ES-I3 (cell line): Measurements from ENCODE around the gene UBXN6.
A peak's percentile ranks its signal among the peaks of the same experiment; 100 is the strongest.

Experiments used
- H3K36me3 ChIP-seq: 2 replicates; pipeline ENCODE4 v1.6.1; 2013; ENCODE audit warnings: mild to moderate bottlenecking, low read length, control low read depth, moderate library complexity; ENCODE audit not compliant: insufficient read depth
- H3K4me1 ChIP-seq: 2 replicates; pipeline ENCODE4 v1.6.1; 2013; ENCODE audit warnings: mild to moderate bottlenecking, control low read depth, low read length; ENCODE audit not compliant: insufficient read depth
- H3K9ac ChIP-seq: 2 replicates; pipeline ENCODE4 v1.6.1; 2013; ENCODE audit warnings: low read depth, mild to moderate bottlenecking, low read length, moderate library complexity
- H3K9me3 ChIP-seq: 2 replicates; pipeline ENCODE4 v1.6.1; 2013; ENCODE audit warnings: mild to moderate bottlenecking, low read length, moderate library complexity; ENCODE audit not compliant: control insufficient read depth, insufficient read depth

UBXN6 gene

GRCh38 chr19:4428326-4428975 is 29.1 kb downstream of the UBXN6 start:
- Histone ChIP-seq H3K4me1 (no peaks in the 10 kb centered on the region), H3K9ac (no peak overlapping the region), H3K36me3 (peaks cover 57% of the 10 kb centered on the region), H3K9me3 (no peaks in the 10 kb centered on the region)

GRCh38 chr19:4425537-4425936 is 32.1 kb downstream of the UBXN6 start:
- Histone ChIP-seq H3K36me3 (peaks cover 44% of the 10 kb centered on the region), H3K9ac (no peak overlapping the region)

GRCh38 chr19:4423416-4424126 is 34.0 kb downstream of the UBXN6 start:
- peaks cover 33% of the 10 kb centered on the region for H3K36me3 ChIP-seq
- H3K9ac ChIP-seq = no peak overlapping the region
- H3K9me3 ChIP-seq = no peaks in the 10 kb centered on the region
- H3K4me1 ChIP-seq = no peaks in the 10 kb centered on the region

More at GRCh38 chr19:4425537-4425936, 32.1 kb downstream of the UBXN6 start:
- Histone ChIP-seq H3K4me1 (no peaks in the 10 kb centered on the region), H3K9me3 (no peaks in the 10 kb centered on the region)

- no peaks in the 10 kb centered on the region for H3K9me3 ChIP-seq
- no peak overlapping the region for H3K9ac ChIP-seq
- H3K4me1 ChIP-seq = peaks cover 16% of the 10 kb centered on the region
- peaks cover 22% of the 10 kb centered on the region for H3K36me3 ChIP-seq
These were observed 41.3 kb downstream of the UBXN6 start for GRCh38 chr19:4416268-4416667.

- Histone ChIP-seq H3K4me1 (peaks cover 16% of the 10 kb centered on the region), H3K36me3 (peaks cover 29% of the 10 kb centered on the region), H3K9ac (no peak overlapping the region), H3K9me3 (no peaks in the 10 kb centered on the region)
These were observed 42.2 kb downstream of the UBXN6 start for GRCh38 chr19:4415352-4415751.

- peaks cover 33% of the 10 kb centered on the region for H3K36me3 ChIP-seq
- no peak overlapping the region for H3K9ac ChIP-seq
These were observed 42.7 kb downstream of the UBXN6 start for GRCh38 chr19:4414800-4415321.

GRCh38 chr19:4414144-4414799 is 43.3 kb downstream of the UBXN6 start:
- Histone ChIP-seq H3K4me1 (peaks cover 25% of the 10 kb centered on the region), H3K9me3 (no peaks in the 10 kb centered on the region), H3K9ac (no peak overlapping the region), H3K36me3 (peaks cover 37% of the 10 kb centered on the region)

More at GRCh38 chr19:4414800-4415321, 42.7 kb downstream of the UBXN6 start:
- Histone ChIP-seq H3K4me1 (peaks cover 19% of the 10 kb centered on the region), H3K9me3 (no peaks in the 10 kb centered on the region)

GRCh38 chr19:4413588-4413987 is 44.0 kb downstream of the UBXN6 start:
- no peaks in the 10 kb centered on the region for H3K9me3 ChIP-seq
- peaks cover 30% of the 10 kb centered on the region for H3K4me1 ChIP-seq
- no peak overlapping the region for H3K9ac ChIP-seq
- peaks cover 37% of the 10 kb centered on the region for H3K36me3 ChIP-seq

- peaks cover 42% of the 10 kb centered on the region for H3K4me1 ChIP-seq
- H3K9me3 ChIP-seq = no peaks in the 10 kb centered on the region
- H3K9ac ChIP-seq = peak overlapping the region; percentile 29
- peaks cover 28% of the 10 kb centered on the region for H3K36me3 ChIP-seq
These were observed 48.3 kb downstream of the UBXN6 start for GRCh38 chr19:4409123-4409933.

GRCh38 chr19:4406626-4407025 is 51.0 kb downstream of the UBXN6 start:
- Histone ChIP-seq H3K9me3 (no peaks in the 10 kb centered on the region), H3K36me3 (peaks cover 15% of the 10 kb centered on the region), H3K4me1 (peaks cover 45% of the 10 kb centered on the region), H3K9ac (no peak overlapping the region)

- Histone ChIP-seq H3K4me1 (peaks cover 45% of the 10 kb centered on the region), H3K9ac (no peak overlapping the region), H3K9me3 (no peaks in the 10 kb centered on the region), H3K36me3 (peaks cover 13% of the 10 kb centered on the region)
These were observed 51.6 kb downstream of the UBXN6 start for GRCh38 chr19:4405977-4406376.

GRCh38 chr19:4403005-4403761 is 54.4 kb downstream of the UBXN6 start:
- peak overlapping the region; percentile 54 for H3K9ac ChIP-seq
- no peaks in the 10 kb centered on the region; the same call in 1 of the 2 replicates for H3K9me3 ChIP-seq
- peaks cover 30% of the 10 kb centered on the region for H3K4me1 ChIP-seq
- H3K36me3 ChIP-seq = no peaks in the 10 kb centered on the region

- Histone ChIP-seq H3K9ac (peak within 1 kb of the TSS; percentile 55), H3K4me1 (peaks cover 30% of the 10 kb centered on the region), H3K9me3 (no peaks in the 10 kb centered on the region; the same call in 1 of the 2 replicates), H3K36me3 (no peaks in the 10 kb centered on the region)
These were observed 55.2 kb downstream of the UBXN6 start, which contains the start of gene CHAF1A for GRCh38 chr19:4402171-4403004. TSS of gene CHAF1A (plus strand) at chr19:4402640. CDS start at chr19:4402763, 123 bp downstream.
